ENCODE results near the gene TMEM141.
A peak's percentile ranks its signal among the peaks of the same experiment; 100 is the strongest.
"Not testable (repeated sequence)": the region's sequence is repeated elsewhere in the genome, so short reads cannot be mapped to it uniquely, and the experiment has no call there.

The TMEM141 gene

DNA sequence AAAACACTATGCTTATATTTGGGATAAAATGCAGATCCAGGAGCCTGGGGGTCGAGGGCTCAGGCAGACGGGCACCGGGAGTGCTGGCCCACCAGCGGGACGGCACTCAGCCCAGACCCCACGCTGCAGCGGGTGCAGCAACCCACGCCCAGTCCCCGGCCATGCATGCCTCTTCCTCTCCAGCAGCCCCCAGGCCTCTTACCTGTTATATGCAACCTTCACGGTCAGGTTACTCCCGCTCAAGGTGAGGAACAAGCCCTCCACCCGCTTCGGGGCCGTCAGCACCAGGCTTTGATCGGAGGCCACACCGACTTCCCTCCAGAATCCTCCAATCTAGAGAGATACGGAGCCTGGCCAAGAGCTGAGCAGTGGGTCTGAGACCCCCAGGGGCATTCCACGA lies 34.3 kb upstream of the TMEM141 start:
- no peak overlapping the region for H3K9ac ChIP-seq (ENCODE audit: low read depth, low read length)
- H3K27me3 ChIP-seq (ENCODE audit: control insufficient read depth, insufficient read depth, low read length): no peaks in the 10 kb centered on the region
- H3K27ac ChIP-seq (ENCODE audit: low read depth, low read length): no peak overlapping the region
- H3K9me3 ChIP-seq (ENCODE audit: control insufficient read depth, insufficient read depth, low read length): no peaks in the 10 kb centered on the region
- H3K36me3 ChIP-seq (ENCODE audit: control insufficient read depth, insufficient read depth, low read length): no peaks in the 10 kb centered on the region
- H3K4me3 ChIP-seq (ENCODE audit: low read depth, low read length): no peak overlapping the region
- no peaks in the 10 kb centered on the region for H3K4me1 ChIP-seq (ENCODE audit: control insufficient read depth, insufficient read depth, low read length)

DNA sequence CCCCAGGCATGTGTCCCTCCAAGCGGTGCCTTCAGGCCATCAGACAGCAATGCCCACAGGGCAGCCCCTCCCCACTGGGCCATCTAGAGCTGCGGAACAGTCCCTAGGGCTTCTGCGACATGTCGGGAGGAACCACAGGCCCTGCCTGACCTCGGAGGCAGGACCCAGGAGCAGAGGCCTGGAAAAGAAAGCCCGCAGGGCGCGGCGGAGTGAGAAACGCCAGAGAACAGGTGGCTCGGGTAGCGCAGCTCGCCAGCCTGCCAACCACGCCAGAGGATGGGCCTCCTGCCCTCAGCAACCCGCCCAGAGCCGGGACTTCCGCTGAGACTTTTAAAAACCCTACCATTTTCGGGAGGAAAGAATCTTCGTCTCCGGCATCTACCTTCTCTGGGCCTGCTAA lies 33.8 kb upstream of the TMEM141 start:
- Histone ChIP-seq H3K27me3 (ENCODE audit: control insufficient read depth, insufficient read depth, low read length) (no peaks in the 10 kb centered on the region), H3K27ac (ENCODE audit: low read depth, low read length) (no peak overlapping the region), H3K4me3 (ENCODE audit: low read depth, low read length) (no peak overlapping the region), H3K9me3 (ENCODE audit: control insufficient read depth, insufficient read depth, low read length) (no peaks in the 10 kb centered on the region), H3K9ac (ENCODE audit: low read depth, low read length) (no peak overlapping the region), H3K4me1 (ENCODE audit: control insufficient read depth, insufficient read depth, low read length) (no peaks in the 10 kb centered on the region), H3K36me3 (ENCODE audit: control insufficient read depth, insufficient read depth, low read length) (no peaks in the 10 kb centered on the region)

DNA sequence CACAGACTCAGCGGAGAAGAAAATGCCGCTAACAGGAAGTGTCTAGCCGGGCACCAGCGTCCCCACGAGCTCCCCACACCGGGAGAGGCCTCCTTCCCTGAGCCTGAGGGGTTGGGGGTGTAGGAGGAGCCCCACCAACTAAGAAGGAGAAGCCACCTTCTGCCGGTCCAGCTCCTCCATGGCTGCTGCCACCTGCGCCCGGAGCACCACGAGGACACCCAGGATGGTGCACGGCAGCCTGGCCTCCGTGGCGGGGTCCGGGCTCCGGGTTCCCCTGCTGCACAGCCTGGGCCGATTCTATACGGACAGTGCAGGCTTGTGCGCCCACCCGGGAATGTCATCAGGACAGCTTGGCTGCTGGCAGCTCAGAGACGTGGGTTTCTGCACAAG lies 33.4 kb upstream of the TMEM141 start:
- Histone ChIP-seq H3K36me3 (ENCODE audit: control insufficient read depth, insufficient read depth, low read length) (no peaks in the 10 kb centered on the region), H3K27me3 (ENCODE audit: control insufficient read depth, insufficient read depth, low read length) (no peaks in the 10 kb centered on the region), H3K4me3 (ENCODE audit: low read depth, low read length) (no peak overlapping the region), H3K27ac (ENCODE audit: low read depth, low read length) (no peak overlapping the region), H3K9ac (ENCODE audit: low read depth, low read length) (no peak overlapping the region), H3K4me1 (ENCODE audit: control insufficient read depth, insufficient read depth, low read length) (no peaks in the 10 kb centered on the region), H3K9me3 (ENCODE audit: control insufficient read depth, insufficient read depth, low read length) (no peaks in the 10 kb centered on the region)

DNA sequence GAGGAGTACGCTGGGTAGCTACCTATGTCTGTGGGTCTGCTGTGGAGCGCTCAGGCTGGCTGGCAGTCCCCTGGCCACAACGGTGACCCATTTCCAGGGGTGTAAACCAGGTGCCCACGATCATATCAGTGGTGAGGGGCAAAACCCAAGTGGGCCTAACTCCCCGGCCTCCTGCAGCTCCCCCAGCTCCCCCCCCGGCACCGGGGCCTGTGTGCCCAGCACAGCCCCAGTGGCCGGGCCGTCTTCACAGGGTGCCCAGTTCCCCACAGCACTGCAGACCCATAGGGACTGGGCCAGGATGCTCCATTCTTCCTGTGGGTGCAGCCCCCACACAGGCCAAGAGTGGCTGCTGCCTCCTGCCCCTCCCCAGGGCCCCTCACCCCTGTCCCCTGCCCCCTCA lies 32.1 kb upstream of the TMEM141 start:
- no peaks in the 10 kb centered on the region; the same call in 1 of the 2 replicates for H3K4me1 ChIP-seq (ENCODE audit: control insufficient read depth, insufficient read depth, low read length)
- no peak overlapping the region for H3K4me3 ChIP-seq (ENCODE audit: low read depth, low read length)
- no peaks in the 10 kb centered on the region for H3K9me3 ChIP-seq (ENCODE audit: control insufficient read depth, insufficient read depth, low read length)

DNA sequence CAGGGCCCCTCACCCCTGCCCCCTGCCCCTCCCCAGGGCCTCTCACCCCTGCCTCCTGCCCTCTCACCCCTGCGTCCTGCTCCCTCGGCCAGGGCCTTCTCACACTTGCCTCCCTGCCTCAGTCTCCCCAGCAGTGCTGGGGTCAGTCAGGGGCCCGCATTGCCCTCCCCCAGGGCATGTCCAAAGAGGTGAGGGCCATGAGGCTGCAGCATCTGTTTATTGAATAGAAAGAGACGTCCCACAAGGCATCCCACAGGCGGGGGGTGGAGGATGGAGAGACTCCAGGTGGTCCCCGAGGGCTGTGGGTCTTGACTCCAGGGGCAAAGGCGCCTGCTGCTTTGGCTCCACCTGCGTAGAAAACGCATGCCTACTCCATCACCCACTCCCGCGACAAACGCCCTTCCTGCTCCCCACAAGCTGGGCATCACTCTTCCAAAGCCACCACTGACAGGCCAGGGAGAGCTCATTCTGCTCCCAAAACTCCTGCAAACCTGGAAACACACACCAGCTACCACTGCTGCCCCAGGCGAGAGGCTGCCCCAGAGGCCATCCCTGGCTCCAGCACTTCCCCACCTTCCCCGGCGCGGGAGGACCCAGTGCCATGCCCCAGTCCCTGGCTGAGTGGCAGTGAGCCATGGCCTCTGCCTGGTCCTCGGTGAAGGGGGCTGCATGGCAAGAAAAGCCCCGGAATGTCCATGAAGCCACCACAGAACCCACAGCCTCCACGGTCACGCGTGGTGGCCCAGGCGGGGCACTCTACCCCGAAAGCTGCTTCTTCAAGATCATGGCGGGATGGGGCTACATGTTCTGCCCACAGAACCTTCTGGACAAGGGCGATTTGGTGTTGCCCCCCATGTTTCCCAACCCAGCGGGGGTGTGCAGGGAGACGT lies 31.5 kb upstream of the TMEM141 start:
- Histone ChIP-seq H3K9ac (ENCODE audit: low read depth, low read length) (no peak overlapping the region), H3K27me3 (ENCODE audit: control insufficient read depth, insufficient read depth, low read length) (no peaks in the 10 kb centered on the region), H3K36me3 (ENCODE audit: control insufficient read depth, insufficient read depth, low read length) (no peaks in the 10 kb centered on the region), H3K4me3 (ENCODE audit: low read depth, low read length) (no peak overlapping the region), H3K9me3 (ENCODE audit: control insufficient read depth, insufficient read depth, low read length) (no peaks in the 10 kb centered on the region), H3K4me1 (ENCODE audit: control insufficient read depth, insufficient read depth, low read length) (no peaks in the 10 kb centered on the region; the same call in 1 of the 2 replicates), H3K27ac (ENCODE audit: low read depth, low read length) (no peak overlapping the region)

More for the DNA sequence above, 32.1 kb upstream of the TMEM141 start:
- H3K27me3 ChIP-seq (ENCODE audit: control insufficient read depth, insufficient read depth, low read length): no peaks in the 10 kb centered on the region
- no peak overlapping the region for H3K9ac ChIP-seq (ENCODE audit: low read depth, low read length)
- H3K27ac ChIP-seq (ENCODE audit: low read depth, low read length): no peak overlapping the region
- H3K36me3 ChIP-seq (ENCODE audit: control insufficient read depth, insufficient read depth, low read length): no peaks in the 10 kb centered on the region

DNA sequence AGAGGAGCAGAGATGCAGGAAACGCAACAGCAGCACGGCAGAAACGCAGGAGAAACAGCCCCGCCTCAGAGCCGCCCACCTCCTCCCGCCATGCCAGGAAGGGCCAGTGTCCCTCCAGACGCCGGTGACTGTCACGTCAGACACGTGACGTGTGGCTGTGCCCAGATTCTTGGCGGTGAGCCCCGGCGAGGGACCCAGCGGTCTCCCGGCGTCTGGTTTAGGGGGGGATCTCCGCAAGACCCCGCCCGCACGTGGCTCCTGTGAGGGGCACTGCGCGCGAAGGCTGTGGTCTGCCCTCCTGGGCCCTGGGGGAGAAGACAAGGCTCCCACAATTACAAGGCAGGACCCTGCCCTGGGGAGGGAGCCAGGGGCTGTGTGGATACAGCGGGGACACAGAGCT lies 30.7 kb upstream of the TMEM141 start:
- Histone ChIP-seq H3K36me3 (ENCODE audit: control insufficient read depth, insufficient read depth, low read length) (no peaks in the 10 kb centered on the region), H3K4me1 (ENCODE audit: control insufficient read depth, insufficient read depth, low read length) (no peaks in the 10 kb centered on the region; the same call in 1 of the 2 replicates), H3K27me3 (ENCODE audit: control insufficient read depth, insufficient read depth, low read length) (no peaks in the 10 kb centered on the region), H3K27ac (ENCODE audit: low read depth, low read length) (no peak overlapping the region), H3K4me3 (ENCODE audit: low read depth, low read length) (no peak overlapping the region), H3K9ac (ENCODE audit: low read depth, low read length) (no peak overlapping the region), H3K9me3 (ENCODE audit: control insufficient read depth, insufficient read depth, low read length) (no peaks in the 10 kb centered on the region)

DNA sequence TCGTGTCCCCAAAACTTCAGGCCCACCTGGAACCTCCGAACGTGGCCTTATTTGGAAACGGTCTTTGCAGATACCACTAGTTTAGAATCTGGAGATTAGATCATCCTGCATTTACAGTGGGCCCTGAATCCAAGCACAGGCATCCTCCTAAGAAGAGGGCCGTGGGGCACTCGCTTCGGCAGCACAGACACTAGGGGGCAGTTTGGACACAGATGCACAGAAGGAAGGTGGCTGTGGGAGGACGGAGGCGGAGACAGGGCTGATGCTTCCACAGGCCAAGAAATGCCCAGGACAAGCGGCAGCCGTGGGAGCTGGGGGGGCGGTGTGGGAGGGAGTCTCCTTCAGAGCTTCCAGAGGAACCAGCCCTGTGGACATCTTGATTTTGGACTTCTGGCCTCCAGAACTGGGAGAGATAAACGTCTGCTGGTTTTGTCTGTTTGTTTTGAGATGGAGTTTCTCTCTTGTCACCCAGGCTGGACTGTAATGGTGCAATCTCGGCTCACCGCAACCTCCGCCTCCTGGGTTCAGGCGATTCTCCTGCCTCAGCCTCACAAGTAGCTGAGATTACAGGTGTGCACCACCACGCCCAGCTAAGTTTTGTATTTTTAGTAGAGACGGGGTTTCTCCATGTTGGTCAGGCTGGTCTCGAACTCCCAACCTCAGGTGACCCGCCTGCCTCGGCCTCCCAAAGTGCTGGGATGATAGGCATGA lies 30.2 kb upstream of the TMEM141 start:
- H3K4me3 ChIP-seq (ENCODE audit: low read depth, low read length); H3K9me3 ChIP-seq (ENCODE audit: control insufficient read depth, insufficient read depth, low read length); H3K4me1 ChIP-seq (ENCODE audit: control insufficient read depth, insufficient read depth, low read length); H3K9ac ChIP-seq (ENCODE audit: low read depth, low read length); H3K27me3 ChIP-seq (ENCODE audit: control insufficient read depth, insufficient read depth, low read length); H3K36me3 ChIP-seq (ENCODE audit: control insufficient read depth, insufficient read depth, low read length); H3K27ac ChIP-seq (ENCODE audit: low read depth, low read length): not testable (repeated sequence)

DNA sequence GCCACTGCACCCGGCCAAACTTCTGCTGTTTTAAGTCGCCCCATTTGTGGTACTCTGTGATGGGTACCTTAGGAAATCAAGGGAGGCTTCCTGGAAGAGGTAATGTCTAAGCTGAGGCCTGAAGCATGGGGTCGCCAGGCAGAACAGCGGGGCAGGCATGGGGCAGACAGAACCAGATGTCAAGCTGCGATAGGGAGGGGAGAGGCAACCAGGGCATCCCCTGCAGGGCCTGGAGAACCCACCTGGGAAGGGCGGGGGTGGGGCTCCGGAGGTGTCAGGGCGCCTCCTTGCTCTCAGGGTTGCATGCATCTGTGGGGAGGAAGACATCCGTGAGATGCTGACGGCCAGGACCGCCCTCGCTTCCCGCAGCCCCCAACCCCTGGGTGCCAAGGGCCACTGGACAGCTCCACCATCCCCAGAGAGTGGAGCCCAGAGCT lies 29.6 kb upstream of the TMEM141 start:
- Histone ChIP-seq H3K27ac (ENCODE audit: low read depth, low read length) (no peak overlapping the region), H3K27me3 (ENCODE audit: control insufficient read depth, insufficient read depth, low read length) (no peaks in the 10 kb centered on the region), H3K4me1 (ENCODE audit: control insufficient read depth, insufficient read depth, low read length) (no peaks in the 10 kb centered on the region; the same call in 1 of the 2 replicates), H3K9me3 (ENCODE audit: control insufficient read depth, insufficient read depth, low read length) (no peaks in the 10 kb centered on the region), H3K9ac (ENCODE audit: low read depth, low read length) (no peak overlapping the region), H3K36me3 (ENCODE audit: control insufficient read depth, insufficient read depth, low read length) (no peaks in the 10 kb centered on the region), H3K4me3 (ENCODE audit: low read depth, low read length) (no peak overlapping the region)

DNA sequence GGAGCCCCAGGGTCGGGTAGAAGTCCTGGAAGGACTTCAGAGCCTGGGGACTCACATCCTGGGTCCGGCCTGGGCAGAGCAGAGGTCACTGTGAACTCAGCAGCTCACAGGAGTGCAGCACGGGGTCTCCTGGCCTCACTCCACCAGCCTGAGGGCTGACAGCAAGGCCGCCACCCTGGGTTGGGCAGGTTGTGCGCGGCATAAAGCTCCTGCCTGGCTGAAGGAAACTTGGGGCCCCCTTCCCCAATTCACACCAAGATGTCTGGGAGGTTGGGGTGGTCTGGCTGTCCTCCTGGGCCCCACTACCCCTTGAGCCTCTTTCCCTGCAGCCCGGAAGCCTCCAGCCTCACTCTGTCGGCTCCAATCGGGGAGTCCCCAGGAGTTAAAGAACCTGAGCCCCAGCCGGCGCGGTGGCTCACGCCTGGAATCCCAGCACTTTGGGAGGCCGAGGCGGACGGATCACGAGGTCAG lies 28.9 kb upstream of the TMEM141 start:
- no peak overlapping the region for H3K9ac ChIP-seq (ENCODE audit: low read depth, low read length)
- H3K4me1 ChIP-seq (ENCODE audit: control insufficient read depth, insufficient read depth, low read length): no peaks in the 10 kb centered on the region; the same call in 1 of the 2 replicates
- no peak overlapping the region for H3K4me3 ChIP-seq (ENCODE audit: low read depth, low read length)
- no peaks in the 10 kb centered on the region for H3K27me3 ChIP-seq (ENCODE audit: control insufficient read depth, insufficient read depth, low read length)
- H3K36me3 ChIP-seq (ENCODE audit: control insufficient read depth, insufficient read depth, low read length): no peaks in the 10 kb centered on the region
- H3K9me3 ChIP-seq (ENCODE audit: control insufficient read depth, insufficient read depth, low read length): no peaks in the 10 kb centered on the region
- no peak overlapping the region for H3K27ac ChIP-seq (ENCODE audit: low read depth, low read length)

DNA sequence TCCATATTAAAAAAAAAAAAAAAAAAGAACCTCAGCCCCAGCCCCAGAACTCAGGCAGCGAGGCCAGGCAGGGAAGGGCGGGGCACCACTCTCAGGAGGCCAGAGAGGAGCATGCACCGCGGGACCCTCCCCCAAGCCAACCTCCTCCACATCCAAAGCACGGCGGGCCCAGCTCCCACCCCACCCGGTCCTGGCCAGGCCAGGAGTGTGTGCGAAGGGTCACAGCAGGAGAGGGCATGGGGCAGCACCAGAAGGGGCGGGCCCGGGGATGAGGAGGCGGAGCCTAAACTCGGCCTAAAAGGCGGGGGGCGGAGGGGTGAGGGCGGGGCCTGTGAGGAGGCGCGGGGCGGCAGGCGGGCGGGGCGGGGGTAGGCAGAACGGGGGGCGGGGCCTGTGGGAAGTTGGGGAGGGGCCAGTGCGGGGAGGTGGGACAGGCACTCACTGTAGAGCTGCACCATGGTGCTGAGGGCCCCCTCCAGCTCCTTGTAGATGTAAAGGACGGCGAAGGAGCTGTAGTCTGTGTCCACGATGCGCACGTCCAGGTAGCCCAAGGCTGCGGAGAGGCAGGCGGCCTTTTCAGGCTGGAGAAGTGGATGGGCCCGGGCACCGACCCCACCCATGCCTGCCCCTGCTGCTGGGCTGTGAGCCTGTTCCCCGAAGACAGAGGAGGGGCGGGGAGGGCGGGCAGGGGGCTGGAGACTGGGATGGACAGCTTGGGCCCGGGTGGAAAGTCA lies 28.1 kb upstream of the TMEM141 start:
- Histone ChIP-seq H3K27me3 (ENCODE audit: control insufficient read depth, insufficient read depth, low read length) (no peaks in the 10 kb centered on the region), H3K4me3 (ENCODE audit: low read depth, low read length) (peak overlapping the region; percentile 37), H3K9me3 (ENCODE audit: control insufficient read depth, insufficient read depth, low read length) (no peaks in the 10 kb centered on the region), H3K27ac (ENCODE audit: low read depth, low read length) (no peak overlapping the region), H3K36me3 (ENCODE audit: control insufficient read depth, insufficient read depth, low read length) (no peaks in the 10 kb centered on the region), H3K4me1 (ENCODE audit: control insufficient read depth, insufficient read depth, low read length) (no peaks in the 10 kb centered on the region; the same call in 1 of the 2 replicates), H3K9ac (ENCODE audit: low read depth, low read length) (no peak overlapping the region)

Measured in HUES48 (cell line).